ENCODE measurements around the gene SUMO3. TPM values are rescaled to one million over a fixed set of nuclear protein-coding genes. Genes with fewer than 3 reads are reported as not detected.
A peak's percentile ranks its signal among the peaks of the same experiment; 100 is the strongest.

The SUMO3 gene
- total and polyA plus RNA-seq, 2 of the 13 experiments (the other 11 are each of a cell fraction or from before 2014, with no cell fraction given), result 51.4 to 92.4 TPM

GRCh38 chr21:44778499-44778911 is 39.4 kb downstream of the SUMO3 start (continued):
- TF ChIP-seq ZMAT5 (CRISPR knock-in tag; IDR thresholded peaks at IDR 0.05; ENCODE audit: borderline replicate concordance, low read depth) (no peak), GABPA (IDR thresholded peaks at IDR 0.05; ENCODE audit: low read depth, low read length) (no peak), GABPA (CRISPR knock-in tag; IDR thresholded peaks at IDR 0.05; ENCODE audit: low read depth) (peak; percentile 38; the same call in 1 of the 2 replicates), SIX1 (CRISPR knock-in tag; IDR thresholded peaks at IDR 0.05; ENCODE audit: borderline replicate concordance) (no peak), ETV5 (CRISPR knock-in tag; IDR thresholded peaks at IDR 0.05; ENCODE audit: borderline replicate concordance) (peak; percentile 46; the same call in 1 of the 2 replicates), POLR2A (IDR thresholded peaks at IDR 0.05; ENCODE audit: insufficient read depth in 1 of 2, low read depth in 2 of 2, low read length in 2 of 2) (no peak), ZHX1 (CRISPR knock-in tag; IDR thresholded peaks at IDR 0.05; ENCODE audit: low read depth) (no peak), SMAD3 (CRISPR knock-in tag; IDR thresholded peaks at IDR 0.05) (peak; percentile 80), FOXA3 (CRISPR knock-in tag; IDR thresholded peaks at IDR 0.05) (peak; percentile 52), FOXP1 (IDR thresholded peaks at IDR 0.05) (no peak), FOXP1 (CRISPR knock-in tag; IDR thresholded peaks at IDR 0.05) (peak; percentile 29; the same call in 1 of the 2 replicates), ZNF792 (CRISPR knock-in tag; IDR thresholded peaks at IDR 0.05) (0 out of 2 replicates have a peak, but pooled peaks have one; percentile 23), EP300 (IDR thresholded peaks at IDR 0.05; ENCODE audit: low read depth in 2 of 2, low read length in 2 of 2) (peak in 1 of 2 experiments; percentile 37; a peak in 1 of 4 replicates), EP300 (CRISPR knock-in tag; IDR thresholded peaks at IDR 0.05; ENCODE audit: borderline replicate concordance) (no peak), ATF3 (CRISPR knock-in tag; IDR thresholded peaks at IDR 0.05) (peak; percentile 94), ZNF224 (CRISPR knock-in tag; IDR thresholded peaks at IDR 0.05) (no peak), CBFB (CRISPR knock-in tag; IDR thresholded peaks at IDR 0.05) (no peak), CEBPB (IDR thresholded peaks at IDR 0.05; ENCODE audit: borderline replicate concordance, low read depth, low read length) (peak; percentile 75), MED8 (CRISPR knock-in tag; IDR thresholded peaks at IDR 0.05; ENCODE audit: insufficient replicate concordance) (no peak), NCOA5 (CRISPR knock-in tag; IDR thresholded peaks at IDR 0.05) (no peak), JUND (CRISPR knock-in tag; IDR thresholded peaks at IDR 0.05) (peak; percentile 97), ZNF317 (CRISPR knock-in tag; IDR thresholded peaks at IDR 0.05) (peak; percentile 94), PPARG (CRISPR knock-in tag; conservative IDR thresholded peaks at IDR 0.05) (0 out of 2 replicates have a peak, but pooled peaks have one; percentile 9)
